ENCODE data around the gene GDAP1L1.
"Not testable (repeated sequence)": the region's sequence is repeated elsewhere in the genome, so short reads cannot be mapped to it uniquely, and the experiment has no call there.

GDAP1L1 gene

GRCh38 chr20:44324343-44324742, 77.2 kb downstream of the GDAP1L1 start:
- H3K27me3 ChIP-seq (ENCODE audit: insufficient read depth, low read length, poor library complexity), result peaks cover 9% of the 10 kb centered on the region
- H3K4me2 ChIP-seq (ENCODE audit: insufficient read depth, low read length), result no peak overlapping the region
- TF ChIP-seq EZH2 (IDR thresholded peaks at IDR 0.05; ENCODE audit: borderline replicate concordance, low read depth, low read length, severe bottlenecking), result no peak
- no peak for TF ChIP-seq CTCF (IDR thresholded peaks at IDR 0.05; ENCODE audit: borderline replicate concordance, extremely low read depth, low read length, poor library complexity, severe bottlenecking)
- no peak for DNase-seq
- no peaks in the 10 kb centered on the region for H3K9me3 ChIP-seq (ENCODE audit: insufficient read depth, low read length, severe bottlenecking)
- H3K27ac ChIP-seq (ENCODE audit: low read length), result no peak overlapping the region
- H3K4me3 ChIP-seq (ENCODE audit: low read depth in 1 of 2, low read length in 2 of 2), result no peak overlapping the region
- H3K79me2 ChIP-seq (ENCODE audit: insufficient read depth, low read length), result no peaks in the 10 kb centered on the region
- no peaks in the 10 kb centered on the region for H3K4me1 ChIP-seq (ENCODE audit: insufficient read depth, low read length)
- no peak for ATAC-seq (ENCODE audit: insufficient read depth, low read depth)
- H3K9ac ChIP-seq (ENCODE audit: low read depth, low read length), result no peak overlapping the region
- H4K20me1 ChIP-seq (ENCODE audit: insufficient read depth, low read length), result no peaks in the 10 kb centered on the region
- H2AFZ ChIP-seq (ENCODE audit: low read depth, low read length), result no peak overlapping the region
- no peaks in the 10 kb centered on the region for H3K36me3 ChIP-seq (ENCODE audit: insufficient read depth, low read length)

GRCh38 chr20:44326391-44327159, 79.5 kb downstream of the GDAP1L1 start:
- no peak for DNase-seq
- ATAC-seq (ENCODE audit: insufficient read depth, low read depth), result no peak
- TF ChIP-seq CTCF (IDR thresholded peaks at IDR 0.05; ENCODE audit: borderline replicate concordance, extremely low read depth, low read length, poor library complexity, severe bottlenecking), result no peak
- no peak for TF ChIP-seq EZH2 (IDR thresholded peaks at IDR 0.05; ENCODE audit: borderline replicate concordance, low read depth, low read length, severe bottlenecking)
- H3K4me2 ChIP-seq (ENCODE audit: insufficient read depth, low read length), result no peak overlapping the region
- no peak overlapping the region for H3K27ac ChIP-seq (ENCODE audit: low read length)
- H3K36me3 ChIP-seq (ENCODE audit: insufficient read depth, low read length), result no peaks in the 10 kb centered on the region
- no peak overlapping the region for H3K4me3 ChIP-seq (ENCODE audit: low read depth in 1 of 2, low read length in 2 of 2)
- H3K9ac ChIP-seq (ENCODE audit: low read depth, low read length), result no peak overlapping the region
- H3K9me3 ChIP-seq (ENCODE audit: insufficient read depth, low read length, severe bottlenecking), result no peaks in the 10 kb centered on the region
- peaks cover 10% of the 10 kb centered on the region for H3K27me3 ChIP-seq (ENCODE audit: insufficient read depth, low read length, poor library complexity)
- H2AFZ ChIP-seq (ENCODE audit: low read depth, low read length), result no peak overlapping the region
- H3K79me2 ChIP-seq (ENCODE audit: insufficient read depth, low read length), result no peaks in the 10 kb centered on the region
- H4K20me1 ChIP-seq (ENCODE audit: insufficient read depth, low read length), result no peaks in the 10 kb centered on the region
- no peaks in the 10 kb centered on the region for H3K4me1 ChIP-seq (ENCODE audit: insufficient read depth, low read length)

GRCh38 chr20:44327748-44328147, 80.6 kb downstream of the GDAP1L1 start:
- H2AFZ ChIP-seq (ENCODE audit: low read depth, low read length); H3K9ac ChIP-seq (ENCODE audit: low read depth, low read length); H3K79me2 ChIP-seq (ENCODE audit: insufficient read depth, low read length); DNase-seq; H3K4me2 ChIP-seq (ENCODE audit: insufficient read depth, low read length); H3K27ac ChIP-seq (ENCODE audit: low read length); ATAC-seq (ENCODE audit: insufficient read depth, low read depth); H3K4me1 ChIP-seq (ENCODE audit: insufficient read depth, low read length); H3K4me3 ChIP-seq (ENCODE audit: low read depth in 1 of 2, low read length in 2 of 2); H4K20me1 ChIP-seq (ENCODE audit: insufficient read depth, low read length); H3K36me3 ChIP-seq (ENCODE audit: insufficient read depth, low read length); H3K9me3 ChIP-seq (ENCODE audit: insufficient read depth, low read length, severe bottlenecking): not testable (repeated sequence)
- H3K27me3 ChIP-seq (ENCODE audit: insufficient read depth, low read length, poor library complexity), result peaks cover 15% of the 10 kb centered on the region

- Histone ChIP-seq H3K9me3 (ENCODE audit: insufficient read depth, low read length, severe bottlenecking) (no peaks in the 10 kb centered on the region), H3K27me3 (ENCODE audit: insufficient read depth, low read length, poor library complexity) (peaks cover 15% of the 10 kb centered on the region), H3K79me2 (ENCODE audit: insufficient read depth, low read length) (no peaks in the 10 kb centered on the region), H3K27ac (ENCODE audit: low read length) (no peak overlapping the region), H3K4me1 (ENCODE audit: insufficient read depth, low read length) (no peaks in the 10 kb centered on the region), H3K4me3 (ENCODE audit: low read depth in 1 of 2, low read length in 2 of 2) (no peak overlapping the region), H3K36me3 (ENCODE audit: insufficient read depth, low read length) (no peaks in the 10 kb centered on the region), H2AFZ (ENCODE audit: low read depth, low read length) (no peak overlapping the region), H3K9ac (ENCODE audit: low read depth, low read length) (no peak overlapping the region), H4K20me1 (ENCODE audit: insufficient read depth, low read length) (no peaks in the 10 kb centered on the region), H3K4me2 (ENCODE audit: insufficient read depth, low read length) (no peak overlapping the region)
- no peak for TF ChIP-seq CTCF (IDR thresholded peaks at IDR 0.05; ENCODE audit: borderline replicate concordance, extremely low read depth, low read length, poor library complexity, severe bottlenecking)
- TF ChIP-seq EZH2 (IDR thresholded peaks at IDR 0.05; ENCODE audit: borderline replicate concordance, low read depth, low read length, severe bottlenecking), result no peak
- ATAC-seq (ENCODE audit: insufficient read depth, low read depth) (no peak), DNase-seq (no peak)
These were observed 81.3 kb downstream of the GDAP1L1 start for GRCh38 chr20:44328428-44328827.
